HG02852 (cell line): ENCODE results near the gene LINGO1.

Source experiments
- ATAC-seq: cut with Tn5 transposase; IDR thresholded peaks from one replicate; pipeline ENCODE4 v1.9.1; 2021; ENCODE audit warnings: mild to moderate bottlenecking, moderate library complexity; ENCODE audit not compliant: unreplicated experiment

LINGO1 gene

GRCh38 chr15:77574521-77575202, 58.0 kb downstream of the LINGO1 start:
- ATAC-seq, result no peak

- ATAC-seq, result no peak
These were observed 58.9 kb downstream of the LINGO1 start for GRCh38 chr15:77573802-77574201.

GRCh38 chr15:77572186-77572585, 60.5 kb downstream of the LINGO1 start:
- no peak for ATAC-seq

GRCh38 chr15:77571741-77572140, 61.0 kb downstream of the LINGO1 start:
- ATAC-seq, result no peak

GRCh38 chr15:77571181-77571580, 61.5 kb downstream of the LINGO1 start:
- no peak for ATAC-seq

- ATAC-seq, result no peak
These were observed 63.0 kb downstream of the LINGO1 start for GRCh38 chr15:77569729-77570125.

- ATAC-seq, result no peak
These were observed 63.6 kb downstream of the LINGO1 start for GRCh38 chr15:77568973-77569728.

- no peak for ATAC-seq
These were observed 64.4 kb downstream of the LINGO1 start for GRCh38 chr15:77568014-77568972.

- ATAC-seq, result no peak
These were observed 65.5 kb downstream of the LINGO1 start for GRCh38 chr15:77567202-77567601.

- ATAC-seq, result no peak
These were observed 66.6 kb downstream of the LINGO1 start for GRCh38 chr15:77566092-77566491.

- no peak for ATAC-seq
These were observed 67.3 kb downstream of the LINGO1 start for GRCh38 chr15:77565378-77565915.

- no peak for ATAC-seq
These were observed 67.8 kb downstream of the LINGO1 start for GRCh38 chr15:77564938-77565337.

- no peak for ATAC-seq
These were observed 68.4 kb downstream of the LINGO1 start for GRCh38 chr15:77564341-77564740.

- no peak for ATAC-seq
These were observed 69.0 kb downstream of the LINGO1 start for GRCh38 chr15:77563623-77564156.
